Epithelial cell of proximal tubule (primary cell): ENCODE data around the gene PPP1R9B. TPM values are rescaled to one million over a fixed set of nuclear protein-coding genes. Genes with fewer than 3 reads are reported as not detected.

Experiments
- DNase-seq: peaks from one replicate; pipeline ENCODE4 v3.0.0-alpha.2; 2011; ENCODE audit warnings: low read depth
- H3K4me3 ChIP-seq: 2 replicates; pipeline ENCODE4 v1.5.1; 2011; ENCODE audit warnings: low read depth, mild to moderate bottlenecking, low read length
- total RNA-seq: library from RNA; depleted of rRNA; stranded (reverse); fragments of >200 nt; gene quantifications from 2 replicates; pipeline ENCODE4 v1.2.3, GENCODE V29; 2015
- TF ChIP-seq, protein P1 (sequence below): conservative IDR thresholded peaks from 2 replicates; pipeline ENCODE4 v1.5.1; 2012; ENCODE audit warnings: low read depth, mild to moderate bottlenecking, low read length

PPP1R9B gene
- total RNA-seq, 1 donor from 2014 or later: 33.8 TPM

DNA sequence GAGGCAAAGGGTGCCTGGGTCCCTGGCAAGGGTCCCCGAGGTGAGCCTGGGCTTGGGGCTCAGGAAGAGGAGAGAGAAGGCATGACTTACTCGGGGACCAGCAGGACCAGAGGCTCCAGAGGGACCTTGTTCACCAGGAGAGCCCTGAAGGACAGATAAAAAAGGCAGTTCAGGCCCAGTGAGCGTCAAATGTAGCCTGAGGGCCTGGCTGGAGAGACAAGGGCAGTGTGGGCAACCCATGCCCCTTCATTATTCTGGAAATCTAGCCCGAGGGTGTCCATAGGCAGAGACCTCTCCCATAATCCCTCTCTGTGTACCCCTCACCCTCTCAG, 36.9 kb upstream of the PPP1R9B start:
- TF ChIP-seq, protein P1, sequence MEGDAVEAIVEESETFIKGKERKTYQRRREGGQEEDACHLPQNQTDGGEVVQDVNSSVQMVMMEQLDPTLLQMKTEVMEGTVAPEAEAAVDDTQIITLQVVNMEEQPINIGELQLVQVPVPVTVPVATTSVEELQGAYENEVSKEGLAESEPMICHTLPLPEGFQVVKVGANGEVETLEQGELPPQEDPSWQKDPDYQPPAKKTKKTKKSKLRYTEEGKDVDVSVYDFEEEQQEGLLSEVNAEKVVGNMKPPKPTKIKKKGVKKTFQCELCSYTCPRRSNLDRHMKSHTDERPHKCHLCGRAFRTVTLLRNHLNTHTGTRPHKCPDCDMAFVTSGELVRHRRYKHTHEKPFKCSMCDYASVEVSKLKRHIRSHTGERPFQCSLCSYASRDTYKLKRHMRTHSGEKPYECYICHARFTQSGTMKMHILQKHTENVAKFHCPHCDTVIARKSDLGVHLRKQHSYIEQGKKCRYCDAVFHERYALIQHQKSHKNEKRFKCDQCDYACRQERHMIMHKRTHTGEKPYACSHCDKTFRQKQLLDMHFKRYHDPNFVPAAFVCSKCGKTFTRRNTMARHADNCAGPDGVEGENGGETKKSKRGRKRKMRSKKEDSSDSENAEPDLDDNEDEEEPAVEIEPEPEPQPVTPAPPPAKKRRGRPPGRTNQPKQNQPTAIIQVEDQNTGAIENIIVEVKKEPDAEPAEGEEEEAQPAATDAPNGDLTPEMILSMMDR: no peak
- H3K4me3 ChIP-seq: no peak overlapping the region
- DNase-seq: no peak

DNA sequence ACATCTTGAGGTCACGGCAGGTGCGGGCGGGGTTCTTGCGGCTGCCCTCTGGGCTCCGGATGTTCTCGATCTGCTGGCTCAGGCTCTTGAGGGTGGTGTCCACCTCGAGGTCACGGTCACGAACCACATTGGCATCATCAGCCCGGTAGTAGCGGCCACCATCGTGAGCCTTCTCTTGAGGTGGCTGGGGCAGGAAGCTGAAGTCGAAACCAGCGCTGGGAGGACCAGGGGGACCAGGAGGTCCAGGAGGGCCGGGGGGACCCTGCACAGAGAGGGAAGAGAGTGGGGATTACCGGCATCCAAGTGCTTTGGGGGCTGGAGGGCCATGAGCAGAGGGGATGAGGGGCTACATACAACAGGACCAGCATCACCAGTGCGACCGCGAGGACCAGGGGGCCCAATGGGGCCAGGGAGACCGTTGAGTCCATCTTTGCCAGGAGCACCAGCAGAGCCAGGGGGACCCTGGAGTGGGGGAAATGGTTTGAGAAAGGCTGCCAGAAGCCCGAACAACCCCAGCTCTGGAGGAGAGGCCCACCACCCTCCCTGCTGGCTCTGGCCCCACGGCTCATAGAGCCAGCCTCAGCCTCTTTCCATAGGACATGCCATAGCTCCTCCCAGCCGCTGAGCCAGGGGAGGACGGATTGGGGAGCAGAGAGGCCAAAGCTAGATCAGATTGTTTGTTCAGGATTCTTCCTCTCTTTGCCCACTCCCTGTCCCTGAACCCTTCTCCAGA, 36.4 kb upstream of the PPP1R9B start:
- H3K4me3 ChIP-seq: no peak overlapping the region
- DNase-seq: no peak
- TF ChIP-seq, protein P1: no peak

DNA sequence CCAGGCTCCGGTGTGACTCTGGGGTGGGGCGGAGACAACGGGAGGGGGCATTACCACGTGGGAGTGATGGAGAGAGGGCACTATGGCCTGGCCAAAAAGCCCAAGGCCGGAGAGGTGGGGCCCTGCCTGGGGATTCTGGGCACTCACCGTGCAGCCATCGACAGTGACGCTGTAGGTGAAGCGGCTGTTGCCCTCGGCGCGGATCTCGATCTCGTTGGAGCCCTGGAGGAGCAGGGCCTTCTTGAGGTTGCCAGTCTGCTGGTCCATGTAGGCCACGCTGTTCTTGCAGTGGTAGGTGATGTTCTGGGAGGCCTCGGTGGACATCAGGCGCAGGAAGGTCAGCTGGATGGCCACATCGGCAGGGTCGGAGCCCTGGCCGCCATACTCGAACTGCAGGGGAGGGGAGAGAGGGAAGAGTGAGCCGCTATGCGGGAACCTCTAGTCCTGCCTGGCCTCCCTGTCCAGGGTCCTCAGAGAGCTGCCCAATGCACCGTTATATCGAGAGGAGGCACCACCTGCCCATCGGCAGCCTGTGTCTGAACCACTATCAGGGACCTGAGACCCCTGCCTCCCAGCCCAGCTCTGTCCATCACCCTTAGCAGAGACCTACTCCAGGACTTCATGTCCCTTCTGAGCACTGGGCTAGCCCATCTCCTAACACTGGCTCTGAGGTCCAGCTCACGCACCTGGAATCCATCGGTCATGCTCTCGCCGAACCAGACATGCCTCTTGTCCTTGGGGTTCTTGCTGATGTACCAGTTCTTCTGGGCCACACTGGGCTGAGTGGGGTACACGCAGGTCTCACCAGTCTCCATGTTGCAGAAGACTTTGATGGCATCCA, 35.4 kb upstream of the PPP1R9B start:
- TF ChIP-seq, protein P1: no peak

DNA sequence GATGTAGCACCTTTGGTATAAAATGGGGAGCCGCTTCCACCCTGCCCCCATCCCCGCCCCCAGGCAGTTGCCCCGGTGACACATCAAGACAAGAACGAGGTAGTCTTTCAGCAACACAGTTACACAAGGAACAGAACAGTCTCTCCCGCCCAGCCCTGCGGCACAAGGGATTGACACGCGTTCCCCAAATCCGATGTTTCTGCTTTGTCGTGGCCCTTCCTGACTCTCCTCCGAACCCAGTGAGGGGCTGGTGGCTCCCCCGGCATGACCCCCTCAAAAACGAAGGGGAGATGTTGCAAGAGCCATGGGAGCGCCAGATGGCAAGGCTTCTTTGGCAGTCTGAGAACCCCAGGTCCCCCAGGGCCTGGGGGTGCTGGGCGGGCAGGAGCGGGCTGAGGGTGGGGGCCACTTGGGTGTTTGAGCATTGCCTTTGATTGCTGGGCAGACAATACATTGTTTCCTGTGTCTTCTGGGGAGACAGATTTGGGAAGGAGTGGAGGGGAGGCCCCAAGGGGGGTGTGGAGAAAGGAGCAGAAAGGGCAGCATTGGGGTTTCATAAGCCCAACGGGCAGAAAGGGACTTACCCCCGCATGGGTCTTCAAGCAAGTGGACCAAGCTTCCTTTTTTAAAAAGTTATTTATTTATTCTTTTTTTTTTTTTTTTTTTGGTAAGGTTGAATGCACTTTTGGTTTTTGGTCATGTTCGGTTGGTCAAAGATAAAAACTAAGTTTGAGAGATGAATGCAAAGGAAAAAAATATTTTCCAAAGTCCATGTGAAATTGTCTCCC, 34.3 kb upstream of the PPP1R9B start:
- TF ChIP-seq, protein P1: no peak
- DNase-seq: no peak
- no peak overlapping the region for H3K4me3 ChIP-seq

More for the DNA sequence above, 35.4 kb upstream of the PPP1R9B start:
- no peak for DNase-seq
- H3K4me3 ChIP-seq: no peak overlapping the region

DNA sequence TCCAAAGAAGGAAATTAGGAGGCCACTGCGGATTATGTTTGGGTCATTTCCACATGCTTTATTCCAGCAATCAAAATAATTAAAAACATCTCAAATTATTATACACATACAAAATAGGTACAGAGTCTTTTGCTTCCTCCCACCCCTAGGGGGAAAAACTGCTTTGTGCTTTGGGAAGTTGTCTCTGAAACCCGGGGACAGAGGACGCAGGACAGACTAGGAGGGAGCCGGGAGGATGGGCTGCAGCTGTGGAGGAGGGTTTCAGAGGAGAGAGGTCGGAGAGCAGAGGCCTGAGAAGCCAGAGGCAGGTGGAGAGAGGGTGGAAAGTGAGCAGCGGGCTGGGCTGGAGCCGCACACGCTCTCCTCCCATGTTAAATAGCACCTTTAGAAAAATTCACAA, 33.6 kb upstream of the PPP1R9B start:
- TF ChIP-seq, protein P1: no peak
- no peak for DNase-seq
- no peak overlapping the region for H3K4me3 ChIP-seq

DNA sequence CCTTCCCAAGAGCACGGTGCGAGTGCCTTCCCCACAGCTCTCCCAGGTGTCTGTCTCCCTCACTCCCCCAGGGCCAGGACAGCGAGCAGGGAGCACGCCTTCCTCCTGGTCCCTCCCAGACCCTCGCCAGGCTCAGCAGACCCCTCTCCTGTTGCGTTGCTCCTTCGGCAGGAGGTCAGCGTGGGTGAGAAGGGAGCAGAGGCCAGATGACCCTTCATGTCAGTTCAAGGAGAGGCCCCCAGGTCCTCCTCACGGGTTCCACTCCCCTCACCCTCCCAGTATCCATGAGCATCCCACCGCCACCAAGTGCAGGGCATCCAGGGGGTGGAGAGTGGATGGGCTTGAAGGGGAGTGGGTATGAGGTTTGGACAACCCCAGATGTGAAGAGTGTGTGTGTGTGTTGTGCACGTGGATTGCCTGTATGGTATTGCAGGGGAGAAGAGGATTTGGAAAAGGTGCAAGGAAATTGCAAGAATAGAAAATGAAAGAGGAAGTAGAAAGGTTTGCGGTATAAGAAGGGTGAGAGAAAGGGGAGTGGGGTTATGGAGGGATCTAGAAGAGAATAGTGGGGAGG, 33.0 kb upstream of the PPP1R9B start:
- DNase-seq: no peak
- no peak overlapping the region for H3K4me3 ChIP-seq
- TF ChIP-seq, protein P1: no peak
